HepG2 (cell line): ENCODE measurements around the gene SFMBT1. TPM values are rescaled to one million over a fixed set of nuclear protein-coding genes. Genes with fewer than 3 reads are reported as not detected.

Source experiments
- ATAC-seq: fragments of 200-7000 bp; cut with Tn5 transposase; 3 replicates; pipeline ENCODE4 v1.9.1; 2020; ENCODE audit warnings: mild to moderate bottlenecking, moderate library complexity
- BruUV-seq: library from RNA; stranded (reverse); fragments of 400-500 nt; replicated peaks from 2 replicates; lab custom pipeline; 2021; lab: Mats Ljungman, UMichigan
- CTCF ChIA-PET: fragments of 300-600 bp; formaldehyde crosslinking; extraction: SDS; loops from one replicate; lab custom pipeline; 2021; ENCODE audit warnings: low total read pairs, inconsistent platforms, low intra/inter-chr PET ratio; lab: Yijun Ruan, JAX
- POLR2A ChIA-PET: fragments of 350-600 bp; sonication (Branson Sonifier 250); formaldehyde crosslinking; loops from one replicate; lab custom pipeline; 2020; ENCODE audit warnings: antibody characterized with exemption, inconsistent platforms; lab: Yijun Ruan, JAX
- DNase-seq: peaks from one replicate; pipeline ENCODE4 v3.0.0-alpha.2; 2015; ENCODE audit warnings: low spot score
- FAIRE-seq: peaks from 3 replicates; lab custom pipeline; 2011; peaks lifted over from hg19 to GRCh38; lab: Jason Lieb, UNC
- H2AFZ ChIP-seq: one replicate; pipeline ENCODE4 v1.6.1; 2011; ENCODE audit warnings: low read length, inconsistent platforms
- H3K27ac ChIP-seq: fragments of 300-600 bp; 3 replicates; pipeline ENCODE4 v1.8.0; 2011; ENCODE audit warnings: mixed run types, mild to moderate bottlenecking, mixed read lengths, low read length, inconsistent platforms; ENCODE audit not compliant: insufficient read depth; ENCODE audit errors: extremely low read length
- H3K27me3 ChIP-seq, 2 experiments: fragments of 200-600 bp in 1 of 2; 2 replicates in 1 of 2; 3 replicates in 1 of 2; pipeline versions ENCODE4 v1.6.0 to v1.8.0; 2011; ENCODE audit warnings: low read length in 2 of 2, mild to moderate bottlenecking in 2 of 2, moderate library complexity in 2 of 2, inconsistent platforms in 1 of 2; ENCODE audit not compliant: insufficient read depth in 2 of 2, control insufficient read depth in 1 of 2
- H3K36me3 ChIP-seq, 2 experiments: fragments of 200-600 bp in 1 of 2; replicated peaks in 1 of 2; 2 replicates in 1 of 2; 3 replicates in 1 of 2; pipeline versions ENCODE4 v1.5.1 to v1.8.0; 2011; ENCODE audit warnings: low read length in 2 of 2, inconsistent platforms in 1 of 2; ENCODE audit not compliant: insufficient read depth in 2 of 2, control insufficient read depth in 1 of 2
- H3K4me1 ChIP-seq: 2 replicates; pipeline ENCODE4 v1.5.1; 2012; ENCODE audit warnings: low read length, inconsistent platforms; ENCODE audit not compliant: insufficient read depth
- H3K4me2 ChIP-seq: 2 replicates; pipeline ENCODE4 v1.6.0; 2011; ENCODE audit warnings: low read depth, low read length, inconsistent platforms
- H3K4me3 ChIP-seq, 3 experiments: fragments of 200-600 bp in 1 of 3; sonication (generic), shearing (Covaris generic) in 1 of 3; replicated peaks in 1 of 3; 2 replicates each; pipeline ENCODE4 v1.5.1; 2011 to 2016; ENCODE audit warnings: low read length in 3 of 3, inconsistent platforms in 2 of 3, low read depth in 2 of 3, mild to moderate bottlenecking in 2 of 3, control low read depth in 1 of 3, mixed read lengths in 1 of 3; ENCODE audit not compliant: insufficient read depth in 1 of 3
- H3K79me2 ChIP-seq: one replicate; pipeline ENCODE4 v1.6.1; 2011; ENCODE audit warnings: low read length, inconsistent platforms; ENCODE audit not compliant: insufficient read depth
- H3K9ac ChIP-seq: 2 replicates; pipeline ENCODE4 v1.6.0; 2011; ENCODE audit warnings: mild to moderate bottlenecking, low read depth, low read length, inconsistent platforms; ENCODE audit not compliant: insufficient read depth
- H3K9me3 ChIP-seq: 2 replicates; pipeline ENCODE4 v1.5.1; 2012; ENCODE audit warnings: mild to moderate bottlenecking, low read length
- H4K20me1 ChIP-seq: 2 replicates; pipeline ENCODE4 v1.6.0; 2011; ENCODE audit warnings: inconsistent platforms, mild to moderate bottlenecking, low read length, moderate library complexity; ENCODE audit not compliant: insufficient read depth
- MBD4 ChIP-seq: IDR thresholded peaks from 2 replicates; pipeline ENCODE4 v1.6.1; 2012; ENCODE audit warnings: low read length, inconsistent platforms, borderline replicate concordance
- RFX3 ChIP-seq: IDR thresholded peaks from 2 replicates; pipeline ENCODE4 v1.6.1; 2016; ENCODE audit warnings: missing biosample characterization, missing genetic modification reagents
- ZBTB21 ChIP-seq: sonication (generic); formaldehyde crosslinking; IDR thresholded peaks from 2 replicates; pipeline ENCODE4 v1.4.0; 2020; ENCODE audit warnings: missing genetic modification reagents
- ZNF230 ChIP-seq: sonication (generic); formaldehyde crosslinking; IDR thresholded peaks from 2 replicates; pipeline ENCODE4 v1.4.0; 2020; ENCODE audit warnings: mild to moderate bottlenecking, missing genetic modification reagents
- ZNF253 ChIP-seq: sonication (generic); formaldehyde crosslinking; IDR thresholded peaks from 2 replicates; pipeline ENCODE4 v1.8.0; 2022; ENCODE audit warnings: mild to moderate bottlenecking, missing genetic modification reagents, borderline replicate concordance
- WGBS: methylation state at CpG from one replicate; pipeline ENCODE4 v1.1.6; 2017; ENCODE audit warnings: low lambda C conversion rate; 5-methylcytosine and 5-hydroxymethylcytosine counted together
- in situ Hi-C: cut with HindIII; loops from 2 replicates; pipeline ENCODE4 v1.10.0; 2017; ENCODE audit warnings: low pct_unique_long_range_greater_than_20kb; ENCODE audit not compliant: extremely low pct_ligation_motif_present
- intact Hi-C: fragments of 100-400 bp; cut with micrococcal nuclease; formaldehyde crosslinking; loops from one replicate; pipeline ENCODE4 v1.10.0; 2022; ENCODE audit not compliant: unreplicated experiment
- polyA plus RNA-seq, 8 experiments: library from polyadenylated mRNA; depleted of rRNA in 3 of 8; stranded (reverse) in 7 of 8; unstranded in 1 of 8; fragments of >200 nt; fragmentation: Illumina TruSeq in 4 of 8; extraction: Trizol in 4 of 8; gene quantifications; 2 replicates each; pipeline versions ENCODE4 v1.2.1 to v1.2.3, GENCODE V29; 2011 to 2016; ENCODE audit warnings: low read depth in 4 of 8, missing spikeins in 1 of 8, mixed read lengths in 1 of 8; ENCODE audit not compliant: insufficient read depth in 1 of 8
- total RNA-seq, 5 experiments: library from RNA; depleted of rRNA; stranded (reverse); fragments of >200 nt; fragmentation: Illumina TruSeq; extraction: Trizol; gene quantifications; 2 replicates each; pipeline ENCODE4 v1.2.3, GENCODE V29; 2016; ENCODE audit warnings: low read depth in 1 of 5
- TF ChIP-seq, protein P1 (sequence below): sonication (generic); formaldehyde crosslinking; IDR thresholded peaks from 2 replicates; pipeline ENCODE4 v1.4.0; 2020; ENCODE audit warnings: missing genetic modification reagents
- TF ChIP-seq, protein P2 (sequence below): sonication (generic); formaldehyde crosslinking; IDR thresholded peaks from 2 replicates; pipeline ENCODE4 v1.8.0; 2022; ENCODE audit warnings: mild to moderate bottlenecking, missing genetic modification reagents, borderline replicate concordance
- TF ChIP-seq, protein P3 (sequence below): sonication (generic); formaldehyde crosslinking; IDR thresholded peaks from 2 replicates; pipeline ENCODE4 v1.8.0; 2022; ENCODE audit warnings: missing genetic modification reagents, mild to moderate bottlenecking, borderline replicate concordance
- TF ChIP-seq, protein P4 (sequence below): sonication (generic); formaldehyde crosslinking; IDR thresholded peaks from 2 replicates; pipeline ENCODE4 v1.5.0; 2020; ENCODE audit warnings: missing genetic modification reagents, mild to moderate bottlenecking, borderline replicate concordance
- TF ChIP-seq, protein P5 (sequence below): sonication (generic); formaldehyde crosslinking; IDR thresholded peaks from 2 replicates; pipeline ENCODE4 v1.5.1; 2020; ENCODE audit warnings: mild to moderate bottlenecking, missing genetic modification reagents
- TF ChIP-seq, protein P6 (sequence below): sonication (generic); formaldehyde crosslinking; IDR thresholded peaks from 2 replicates; pipeline ENCODE4 v1.5.1; 2020; ENCODE audit warnings: mild to moderate bottlenecking, missing genetic modification reagents, moderate library complexity

The SFMBT1 gene
- total and polyA plus RNA-seq, 2 of the 13 experiments (the other 11 are each of a cell fraction or from before 2014, with no cell fraction given) = 3.8 to 12.8 TPM

DNA sequence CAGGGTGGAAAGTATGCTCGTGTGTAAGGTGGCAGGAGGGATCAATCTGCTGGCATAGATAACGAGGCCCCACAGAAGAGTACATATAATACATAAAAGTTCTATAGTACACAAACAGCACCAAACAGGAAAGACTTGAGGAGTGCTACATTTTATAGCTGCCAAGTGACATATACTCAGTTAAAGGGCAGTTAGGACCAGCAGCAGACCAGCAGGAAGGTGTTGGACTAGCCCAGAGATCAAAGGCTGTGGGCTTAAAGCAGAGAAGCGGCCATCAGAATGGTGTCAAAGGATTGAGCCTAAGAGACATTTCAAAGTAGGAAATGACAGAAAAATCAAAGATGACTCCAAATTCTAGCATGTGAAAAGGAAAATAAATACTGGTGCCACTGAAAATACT, 34.5 kb downstream of the SFMBT1 start:
- ChIA-PET POLR2A (no interaction called here), CTCF (no interaction called here)
- H3K4me2 ChIP-seq = no peak overlapping the region
- H3K27me3 ChIP-seq = no peaks in the 10 kb centered on the region
- H3K36me3 ChIP-seq = no peaks in the 10 kb centered on the region
- WGBS = 96% methylated on average over 3 of the region's 3 CpGs
- no peak overlapping the region for H2AFZ ChIP-seq
- DNase-seq = no peak
- no peak for FAIRE-seq
- H4K20me1 ChIP-seq = no peaks in the 10 kb centered on the region
- H3K9me3 ChIP-seq = no peaks in the 10 kb centered on the region
- no peak overlapping the region for H3K9ac ChIP-seq
- H3K4me3 ChIP-seq = no peak overlapping the region
- no TSS peak for BruUV-seq
- in situ Hi-C loops (no loop called here), intact Hi-C loops (no loop called here)
- peaks cover 31% of the 10 kb centered on the region for H3K4me1 ChIP-seq
- no peak for ATAC-seq
- H3K27ac ChIP-seq = no peak overlapping the region
- peaks cover 3% of the 10 kb centered on the region for H3K79me2 ChIP-seq
- TF ChIP-seq, protein P1, sequence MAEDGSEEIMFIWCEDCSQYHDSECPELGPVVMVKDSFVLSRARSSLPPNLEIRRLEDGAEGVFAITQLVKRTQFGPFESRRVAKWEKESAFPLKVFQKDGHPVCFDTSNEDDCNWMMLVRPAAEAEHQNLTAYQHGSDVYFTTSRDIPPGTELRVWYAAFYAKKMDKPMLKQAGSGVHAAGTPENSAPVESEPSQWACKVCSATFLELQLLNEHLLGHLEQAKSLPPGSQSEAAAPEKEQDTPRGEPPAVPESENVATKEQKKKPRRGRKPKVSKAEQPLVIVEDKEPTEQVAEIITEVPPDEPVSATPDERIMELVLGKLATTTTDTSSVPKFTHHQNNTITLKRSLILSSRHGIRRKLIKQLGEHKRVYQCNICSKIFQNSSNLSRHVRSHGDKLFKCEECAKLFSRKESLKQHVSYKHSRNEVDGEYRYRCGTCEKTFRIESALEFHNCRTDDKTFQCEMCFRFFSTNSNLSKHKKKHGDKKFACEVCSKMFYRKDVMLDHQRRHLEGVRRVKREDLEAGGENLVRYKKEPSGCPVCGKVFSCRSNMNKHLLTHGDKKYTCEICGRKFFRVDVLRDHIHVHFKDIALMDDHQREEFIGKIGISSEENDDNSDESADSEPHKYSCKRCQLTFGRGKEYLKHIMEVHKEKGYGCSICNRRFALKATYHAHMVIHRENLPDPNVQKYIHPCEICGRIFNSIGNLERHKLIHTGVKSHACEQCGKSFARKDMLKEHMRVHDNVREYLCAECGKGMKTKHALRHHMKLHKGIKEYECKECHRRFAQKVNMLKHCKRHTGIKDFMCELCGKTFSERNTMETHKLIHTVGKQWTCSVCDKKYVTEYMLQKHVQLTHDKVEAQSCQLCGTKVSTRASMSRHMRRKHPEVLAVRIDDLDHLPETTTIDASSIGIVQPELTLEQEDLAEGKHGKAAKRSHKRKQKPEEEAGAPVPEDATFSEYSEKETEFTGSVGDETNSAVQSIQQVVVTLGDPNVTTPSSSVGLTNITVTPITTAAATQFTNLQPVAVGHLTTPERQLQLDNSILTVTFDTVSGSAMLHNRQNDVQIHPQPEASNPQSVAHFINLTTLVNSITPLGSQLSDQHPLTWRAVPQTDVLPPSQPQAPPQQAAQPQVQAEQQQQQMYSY (CRISPR knock-in tag) = no peak
- TF ChIP-seq MBD4 (no peak), ZNF230 (no peak), ZNF253 (CRISPR knock-in tag) (no peak), ZBTB21 (CRISPR knock-in tag) (no peak), RFX3 (CRISPR knock-in tag) (no peak)
- TF ChIP-seq, protein P2, sequence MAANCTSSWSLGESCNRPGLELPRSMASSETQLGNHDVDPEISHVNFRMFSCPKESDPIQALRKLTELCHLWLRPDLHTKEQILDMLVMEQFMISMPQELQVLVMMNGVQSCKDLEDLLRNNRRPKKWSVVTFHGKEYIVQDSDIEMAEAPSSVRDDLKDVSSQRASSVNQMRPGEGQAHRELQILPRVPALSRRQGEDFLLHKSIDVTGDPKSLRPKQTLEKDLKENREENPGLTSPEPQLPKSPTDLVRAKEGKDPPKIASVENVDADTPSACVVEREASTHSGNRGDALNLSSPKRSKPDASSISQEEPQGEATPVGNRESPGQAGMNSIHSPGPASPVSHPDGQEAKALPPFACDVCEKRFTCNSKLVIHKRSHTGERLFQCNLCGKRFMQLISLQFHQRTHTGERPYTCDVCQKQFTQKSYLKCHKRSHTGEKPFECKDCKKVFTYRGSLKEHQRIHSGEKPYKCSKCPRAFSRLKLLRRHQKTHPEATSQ (CRISPR knock-in tag) = no peak
- TF ChIP-seq, protein P3, sequence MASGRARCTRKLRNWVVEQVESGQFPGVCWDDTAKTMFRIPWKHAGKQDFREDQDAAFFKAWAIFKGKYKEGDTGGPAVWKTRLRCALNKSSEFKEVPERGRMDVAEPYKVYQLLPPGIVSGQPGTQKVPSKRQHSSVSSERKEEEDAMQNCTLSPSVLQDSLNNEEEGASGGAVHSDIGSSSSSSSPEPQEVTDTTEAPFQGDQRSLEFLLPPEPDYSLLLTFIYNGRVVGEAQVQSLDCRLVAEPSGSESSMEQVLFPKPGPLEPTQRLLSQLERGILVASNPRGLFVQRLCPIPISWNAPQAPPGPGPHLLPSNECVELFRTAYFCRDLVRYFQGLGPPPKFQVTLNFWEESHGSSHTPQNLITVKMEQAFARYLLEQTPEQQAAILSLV = no peak
- TF ChIP-seq, protein P4, sequence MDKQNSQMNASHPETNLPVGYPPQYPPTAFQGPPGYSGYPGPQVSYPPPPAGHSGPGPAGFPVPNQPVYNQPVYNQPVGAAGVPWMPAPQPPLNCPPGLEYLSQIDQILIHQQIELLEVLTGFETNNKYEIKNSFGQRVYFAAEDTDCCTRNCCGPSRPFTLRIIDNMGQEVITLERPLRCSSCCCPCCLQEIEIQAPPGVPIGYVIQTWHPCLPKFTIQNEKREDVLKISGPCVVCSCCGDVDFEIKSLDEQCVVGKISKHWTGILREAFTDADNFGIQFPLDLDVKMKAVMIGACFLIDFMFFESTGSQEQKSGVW (CRISPR knock-in tag) = no peak
- TF ChIP-seq, protein P5, sequence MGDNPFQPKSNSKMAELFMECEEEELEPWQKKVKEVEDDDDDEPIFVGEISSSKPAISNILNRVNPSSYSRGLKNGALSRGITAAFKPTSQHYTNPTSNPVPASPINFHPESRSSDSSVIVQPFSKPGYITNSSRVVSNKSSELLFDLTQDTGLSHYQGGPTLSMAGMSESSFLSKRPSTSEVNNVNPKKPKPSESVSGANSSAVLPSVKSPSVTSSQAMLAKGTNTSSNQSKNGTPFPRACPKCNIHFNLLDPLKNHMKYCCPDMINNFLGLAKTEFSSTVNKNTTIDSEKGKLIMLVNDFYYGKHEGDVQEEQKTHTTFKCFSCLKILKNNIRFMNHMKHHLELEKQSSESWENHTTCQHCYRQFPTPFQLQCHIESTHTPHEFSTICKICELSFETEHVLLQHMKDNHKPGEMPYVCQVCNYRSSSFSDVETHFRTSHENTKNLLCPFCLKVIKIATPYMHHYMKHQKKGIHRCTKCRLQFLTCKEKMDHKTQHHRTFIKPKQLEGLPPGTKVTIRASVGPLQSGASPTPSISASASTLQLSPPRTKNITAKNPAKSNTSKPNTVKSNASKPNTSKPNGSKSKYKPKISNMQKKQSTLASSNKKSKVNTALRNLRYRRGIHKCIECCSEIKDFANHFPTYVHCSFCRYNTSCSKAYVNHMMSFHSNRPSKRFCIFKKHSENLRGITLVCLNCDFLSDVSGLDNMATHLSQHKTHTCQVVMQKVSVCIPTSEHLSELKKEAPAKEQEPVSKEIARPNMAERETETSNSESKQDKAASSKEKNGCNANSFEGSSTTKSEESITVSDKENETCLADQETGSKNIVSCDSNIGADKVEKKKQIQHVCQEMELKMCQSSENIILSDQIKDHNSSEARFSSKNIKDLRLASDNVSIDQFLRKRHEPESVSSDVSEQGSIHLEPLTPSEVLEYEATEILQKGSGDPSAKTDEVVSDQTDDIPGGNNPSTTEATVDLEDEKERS (CRISPR knock-in tag) = no peak
- TF ChIP-seq, protein P6, sequence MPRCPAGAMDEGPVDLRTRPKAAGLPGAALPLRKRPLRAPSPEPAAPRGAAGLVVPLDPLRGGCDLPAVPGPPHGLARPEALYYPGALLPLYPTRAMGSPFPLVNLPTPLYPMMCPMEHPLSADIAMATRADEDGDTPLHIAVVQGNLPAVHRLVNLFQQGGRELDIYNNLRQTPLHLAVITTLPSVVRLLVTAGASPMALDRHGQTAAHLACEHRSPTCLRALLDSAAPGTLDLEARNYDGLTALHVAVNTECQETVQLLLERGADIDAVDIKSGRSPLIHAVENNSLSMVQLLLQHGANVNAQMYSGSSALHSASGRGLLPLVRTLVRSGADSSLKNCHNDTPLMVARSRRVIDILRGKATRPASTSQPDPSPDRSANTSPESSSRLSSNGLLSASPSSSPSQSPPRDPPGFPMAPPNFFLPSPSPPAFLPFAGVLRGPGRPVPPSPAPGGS (CRISPR knock-in tag) = no peak
